ENCODE data around the gene ROBO1. TPM values are rescaled to one million over a fixed set of nuclear protein-coding genes. Genes with fewer than 3 reads are reported as not detected.
A peak's percentile ranks its signal among the peaks of the same experiment; 100 is the strongest.

The ROBO1 gene
- total RNA-seq, 1 donor, result 69.8 TPM

DNA sequence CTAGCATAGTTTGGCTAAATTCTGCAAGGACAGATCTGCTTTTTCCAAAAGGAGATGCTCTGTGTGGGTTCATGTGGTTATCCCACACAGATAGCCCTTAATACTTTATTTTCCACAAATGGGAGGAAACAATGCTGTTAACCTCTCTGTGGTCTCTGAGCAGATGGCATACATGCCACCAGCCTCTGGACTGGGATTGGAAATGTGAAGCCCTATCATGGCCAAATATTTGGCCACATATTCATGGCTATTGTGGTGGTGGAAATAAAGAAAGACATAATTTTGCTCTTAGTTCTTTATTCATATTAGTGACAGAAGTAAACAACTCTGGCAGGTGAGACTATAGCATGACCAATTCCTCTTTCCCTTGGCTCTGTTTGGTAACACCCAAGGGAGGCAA is 726.2 kb downstream of the ROBO1 start:
- Histone ChIP-seq H3K4me2 (ENCODE audit: insufficient read depth, low read length) (no peak overlapping the region), H3K36me3 (ENCODE audit: insufficient read depth, low read length) (no peaks in the 10 kb centered on the region), H3K9me3 (ENCODE audit: low read depth, low read length) (no peaks in the 10 kb centered on the region), H4K20me1 (ENCODE audit: insufficient read depth, low read length) (no peaks in the 10 kb centered on the region), H2AFZ (ENCODE audit: low read length) (no peak overlapping the region), H3K27ac (ENCODE audit: low read depth, low read length) (no peak overlapping the region), H3K27me3 (ENCODE audit: insufficient read depth, low read length) (no peaks in the 10 kb centered on the region), H3K4me1 (ENCODE audit: insufficient read depth, low read length) (peaks cover 10% of the 10 kb centered on the region), H3K4me3 (ENCODE audit: insufficient read depth, low read length) (no peak overlapping the region), H3K79me2 (ENCODE audit: insufficient read depth, low read length) (no peaks in the 10 kb centered on the region)
- DNase-seq (ENCODE audit: insufficient read length, low spot score, missing footprints), result no peak
- TF ChIP-seq, protein P1, sequence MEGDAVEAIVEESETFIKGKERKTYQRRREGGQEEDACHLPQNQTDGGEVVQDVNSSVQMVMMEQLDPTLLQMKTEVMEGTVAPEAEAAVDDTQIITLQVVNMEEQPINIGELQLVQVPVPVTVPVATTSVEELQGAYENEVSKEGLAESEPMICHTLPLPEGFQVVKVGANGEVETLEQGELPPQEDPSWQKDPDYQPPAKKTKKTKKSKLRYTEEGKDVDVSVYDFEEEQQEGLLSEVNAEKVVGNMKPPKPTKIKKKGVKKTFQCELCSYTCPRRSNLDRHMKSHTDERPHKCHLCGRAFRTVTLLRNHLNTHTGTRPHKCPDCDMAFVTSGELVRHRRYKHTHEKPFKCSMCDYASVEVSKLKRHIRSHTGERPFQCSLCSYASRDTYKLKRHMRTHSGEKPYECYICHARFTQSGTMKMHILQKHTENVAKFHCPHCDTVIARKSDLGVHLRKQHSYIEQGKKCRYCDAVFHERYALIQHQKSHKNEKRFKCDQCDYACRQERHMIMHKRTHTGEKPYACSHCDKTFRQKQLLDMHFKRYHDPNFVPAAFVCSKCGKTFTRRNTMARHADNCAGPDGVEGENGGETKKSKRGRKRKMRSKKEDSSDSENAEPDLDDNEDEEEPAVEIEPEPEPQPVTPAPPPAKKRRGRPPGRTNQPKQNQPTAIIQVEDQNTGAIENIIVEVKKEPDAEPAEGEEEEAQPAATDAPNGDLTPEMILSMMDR (IDR thresholded peaks at IDR 0.05; ENCODE audit: extremely low read depth, low read depth, low read length), result no peak

DNA sequence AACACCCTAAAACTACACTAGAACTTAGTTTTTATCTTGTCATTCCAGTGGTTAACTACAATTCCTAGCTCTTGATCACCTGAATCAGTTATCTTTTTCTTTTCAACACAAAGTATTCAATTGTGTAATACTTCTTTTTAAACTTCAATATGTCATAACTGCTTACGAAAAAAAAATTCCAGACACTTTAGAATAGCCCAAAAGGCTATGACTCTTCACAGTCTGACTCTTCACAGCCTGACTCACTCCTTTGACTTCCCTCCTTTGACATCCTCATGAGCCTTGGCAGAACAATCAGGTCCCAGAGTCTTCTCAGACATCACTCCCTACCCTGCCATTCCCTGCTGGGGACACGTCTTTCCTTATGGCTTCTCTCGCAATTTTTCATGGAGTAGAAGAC is 727.1 kb downstream of the ROBO1 start:
- H3K27ac ChIP-seq (ENCODE audit: low read depth, low read length), result peak overlapping the region; percentile 73
- H3K4me3 ChIP-seq (ENCODE audit: insufficient read depth, low read length), result peak overlapping the region; percentile 10
- H3K4me2 ChIP-seq (ENCODE audit: insufficient read depth, low read length), result peak overlapping the region; percentile 60
- no peaks in the 10 kb centered on the region for H3K79me2 ChIP-seq (ENCODE audit: insufficient read depth, low read length)
- peaks cover 10% of the 10 kb centered on the region for H3K4me1 ChIP-seq (ENCODE audit: insufficient read depth, low read length)
- no peaks in the 10 kb centered on the region for H3K36me3 ChIP-seq (ENCODE audit: insufficient read depth, low read length)
- peak overlapping the region; percentile 81 for H2AFZ ChIP-seq (ENCODE audit: low read length)
- H3K27me3 ChIP-seq (ENCODE audit: insufficient read depth, low read length), result no peaks in the 10 kb centered on the region
- TF ChIP-seq, protein P1 (IDR thresholded peaks at IDR 0.05; ENCODE audit: extremely low read depth, low read depth, low read length), result no peak
- H4K20me1 ChIP-seq (ENCODE audit: insufficient read depth, low read length), result no peaks in the 10 kb centered on the region
- peak; percentile 26 for DNase-seq (ENCODE audit: insufficient read length, low spot score, missing footprints)
- no peaks in the 10 kb centered on the region for H3K9me3 ChIP-seq (ENCODE audit: low read depth, low read length)

DNA sequence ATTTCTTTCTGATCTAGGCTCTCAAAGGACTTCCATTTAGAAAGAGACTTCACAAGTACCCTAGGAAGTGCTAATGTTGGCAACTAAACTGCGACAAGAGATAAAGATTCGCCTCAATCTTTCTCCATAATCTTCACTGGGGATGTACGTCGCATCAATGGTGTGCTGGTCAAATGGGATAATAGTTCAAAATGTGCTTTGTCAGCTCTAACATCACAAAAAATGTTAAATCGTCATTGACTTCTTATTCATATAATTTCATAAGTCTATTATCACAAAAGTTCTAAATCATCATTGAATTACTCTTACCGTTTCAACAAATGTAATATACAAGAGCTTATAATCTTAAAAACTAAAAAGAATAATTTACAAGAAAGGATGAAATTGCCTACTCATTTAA is 727.7 kb downstream of the ROBO1 start:
- peak; percentile 15 for DNase-seq (ENCODE audit: insufficient read length, low spot score, missing footprints)
- no peak overlapping the region for H3K4me2 ChIP-seq (ENCODE audit: insufficient read depth, low read length)

DNA sequence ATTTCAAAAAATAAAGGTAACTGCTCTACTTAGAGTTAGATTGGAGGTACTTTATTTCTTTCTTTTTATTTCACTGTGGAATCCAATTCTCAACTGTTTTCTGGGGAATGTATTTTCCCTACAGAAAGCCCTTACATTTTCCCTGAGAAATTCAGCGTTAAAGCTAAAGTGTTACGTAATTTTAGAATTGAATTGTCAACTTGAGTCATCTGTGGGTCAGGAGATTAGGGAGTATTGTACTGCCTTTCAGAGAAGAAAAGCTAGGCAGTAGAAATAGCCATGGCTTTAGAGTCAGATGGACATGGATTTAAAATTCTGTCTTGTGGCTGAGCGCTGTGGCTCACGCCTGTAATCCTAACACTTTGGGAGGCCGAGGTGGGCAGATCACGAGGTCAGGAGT is 728.6 kb downstream of the ROBO1 start:
- Histone ChIP-seq H3K27ac (ENCODE audit: low read depth, low read length) (no peak overlapping the region), H4K20me1 (ENCODE audit: insufficient read depth, low read length) (no peaks in the 10 kb centered on the region), H3K4me3 (ENCODE audit: insufficient read depth, low read length) (no peak overlapping the region), H3K4me2 (ENCODE audit: insufficient read depth, low read length) (no peak overlapping the region), H3K36me3 (ENCODE audit: insufficient read depth, low read length) (no peaks in the 10 kb centered on the region), H3K9me3 (ENCODE audit: low read depth, low read length) (no peaks in the 10 kb centered on the region), H3K4me1 (ENCODE audit: insufficient read depth, low read length) (peaks cover 10% of the 10 kb centered on the region), H3K79me2 (ENCODE audit: insufficient read depth, low read length) (no peaks in the 10 kb centered on the region), H2AFZ (ENCODE audit: low read length) (no peak overlapping the region), H3K27me3 (ENCODE audit: insufficient read depth, low read length) (no peaks in the 10 kb centered on the region)
- no peak for DNase-seq (ENCODE audit: insufficient read length, low spot score, missing footprints)
- TF ChIP-seq, protein P1 (IDR thresholded peaks at IDR 0.05; ENCODE audit: extremely low read depth, low read depth, low read length), result no peak

More for the DNA sequence above, 727.7 kb downstream of the ROBO1 start:
- Histone ChIP-seq H3K27ac (ENCODE audit: low read depth, low read length) (peak overlapping the region; percentile 73), H3K36me3 (ENCODE audit: insufficient read depth, low read length) (no peaks in the 10 kb centered on the region), H3K4me3 (ENCODE audit: insufficient read depth, low read length) (no peak overlapping the region), H4K20me1 (ENCODE audit: insufficient read depth, low read length) (no peaks in the 10 kb centered on the region), H3K79me2 (ENCODE audit: insufficient read depth, low read length) (no peaks in the 10 kb centered on the region), H3K9me3 (ENCODE audit: low read depth, low read length) (no peaks in the 10 kb centered on the region), H2AFZ (ENCODE audit: low read length) (no peak overlapping the region), H3K4me1 (ENCODE audit: insufficient read depth, low read length) (peaks cover 10% of the 10 kb centered on the region), H3K27me3 (ENCODE audit: insufficient read depth, low read length) (no peaks in the 10 kb centered on the region)
- TF ChIP-seq, protein P1 (IDR thresholded peaks at IDR 0.05; ENCODE audit: extremely low read depth, low read depth, low read length), result no peak
